NCI-H2171 (cell line): Measurements from ENCODE around the gene SPATA20.
A peak's percentile ranks its signal among the peaks of the same experiment; 100 is the strongest.

Source experiments
- DNase-seq: peaks from one replicate; lab custom pipeline; 2025; lab: John Stamatoyannopoulos, UW

SPATA20 gene

DNA sequence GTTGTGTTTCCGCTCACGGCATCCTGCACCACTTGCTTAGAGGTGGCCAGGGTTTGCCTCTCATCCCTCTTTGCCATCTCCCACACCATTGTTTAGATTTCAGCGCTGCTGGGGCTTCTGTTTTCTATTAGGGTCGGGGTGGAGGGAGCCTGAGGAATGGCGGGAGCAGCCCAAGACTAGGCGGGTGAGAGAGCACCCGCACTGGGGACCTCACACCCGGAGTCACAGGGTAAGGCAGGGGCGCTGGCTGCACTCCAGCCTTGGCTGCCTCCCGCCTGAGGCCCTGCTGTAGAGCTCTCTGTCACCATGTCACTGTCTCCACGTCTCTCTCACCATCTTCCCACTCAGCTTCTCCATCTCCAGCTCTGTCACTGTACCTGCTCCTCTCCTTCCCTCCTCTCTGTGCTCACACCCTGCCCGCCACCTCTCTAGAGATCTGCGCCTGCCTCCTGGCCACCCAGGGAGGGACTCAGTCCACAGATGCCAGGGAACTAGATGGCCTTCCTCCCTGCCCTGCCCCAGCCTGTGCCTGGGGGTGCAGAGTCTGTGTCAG, 54.9 kb downstream of the SPATA20 start:
- DNase-seq: no peak

DNA sequence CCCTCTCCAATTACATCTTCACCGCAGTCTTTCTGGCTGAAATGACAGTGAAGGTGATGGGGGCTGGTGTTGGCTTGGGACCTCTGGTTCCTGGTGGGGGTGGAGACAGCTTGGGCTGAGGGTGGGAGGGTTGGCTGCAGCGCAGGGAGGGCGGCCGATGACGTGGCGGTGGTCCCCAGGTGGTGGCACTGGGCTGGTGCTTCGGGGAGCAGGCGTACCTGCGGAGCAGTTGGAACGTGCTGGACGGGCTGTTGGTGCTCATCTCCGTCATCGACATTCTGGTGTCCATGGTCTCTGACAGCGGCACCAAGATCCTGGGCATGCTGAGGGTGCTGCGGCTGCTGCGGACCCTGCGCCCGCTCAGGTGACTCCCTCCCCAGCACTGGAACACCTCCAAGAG, 55.9 kb downstream of the SPATA20 start:
- no peak for DNase-seq

DNA sequence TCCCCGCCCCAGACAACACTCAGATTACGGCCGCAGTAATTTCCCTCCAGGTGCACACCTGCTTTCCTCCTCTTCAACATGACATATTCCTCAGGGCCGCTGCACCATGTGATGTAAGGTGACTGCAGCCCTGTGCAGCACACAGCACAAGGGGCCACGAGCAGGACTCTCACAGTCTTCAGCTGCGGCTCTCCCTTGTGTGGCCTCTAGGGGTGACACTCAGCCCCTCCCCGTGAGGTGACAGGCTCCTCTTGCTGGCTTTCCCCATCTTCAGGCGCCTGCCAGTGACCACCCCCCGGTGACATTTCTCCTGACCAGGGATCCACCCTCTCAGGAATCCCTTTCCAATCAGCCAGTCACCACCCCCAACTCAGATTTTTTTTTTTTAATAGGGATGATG, 56.4 kb downstream of the SPATA20 start:
- no peak for DNase-seq

DNA sequence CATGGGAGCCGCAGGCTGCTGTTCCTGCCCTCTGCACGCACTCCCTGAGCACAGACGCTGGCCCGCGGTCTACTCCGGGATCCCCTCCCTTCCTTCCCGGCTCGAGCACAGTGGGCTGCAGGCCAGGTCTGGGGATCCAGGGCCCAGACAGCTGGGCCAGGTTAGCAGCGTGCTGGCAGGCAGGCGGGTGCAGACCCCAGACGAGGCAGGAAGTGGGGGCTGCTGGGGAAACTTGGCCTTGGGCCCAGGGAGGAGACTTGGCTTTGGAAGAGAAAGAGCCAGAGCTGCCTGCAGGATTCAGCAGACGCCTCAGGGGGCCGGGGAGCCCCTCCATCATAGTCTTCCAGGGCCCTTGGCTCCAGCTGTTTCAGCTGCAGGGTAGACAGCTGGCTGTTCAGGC, 57.5 kb downstream of the SPATA20 start:
- DNase-seq: peak; percentile 82

DNA sequence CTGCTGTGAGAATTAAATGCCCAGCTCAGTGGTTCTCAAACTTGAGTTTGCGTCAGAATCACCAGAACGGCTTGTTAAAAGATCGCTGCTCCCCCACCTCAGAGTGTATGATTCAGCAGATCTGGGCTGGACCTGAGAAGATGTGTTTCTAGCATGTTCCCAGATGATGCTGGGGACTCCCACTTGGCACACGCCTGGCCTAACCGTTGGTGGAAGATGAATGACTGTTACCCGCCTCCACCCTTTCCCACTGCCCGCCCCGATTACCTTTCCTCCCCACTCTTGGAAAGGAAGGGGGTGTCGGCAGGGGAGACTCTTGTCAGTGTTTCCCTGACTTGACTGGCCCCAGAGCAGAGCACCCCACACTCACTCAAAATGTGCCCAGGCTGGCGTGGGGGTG, 58.5 kb downstream of the SPATA20 start:
- no peak for DNase-seq
